ENCODE results near the gene GET4. TPM values are rescaled to one million over a fixed set of nuclear protein-coding genes. Genes with fewer than 3 reads are reported as not detected.
"Not testable (repeated sequence)": the region's sequence is repeated elsewhere in the genome, so short reads cannot be mapped to it uniquely, and the experiment has no call there.

The GET4 gene
- polyA plus RNA-seq, 4 donors: 21.3 to 68.0 (median 32.4) TPM

DNA sequence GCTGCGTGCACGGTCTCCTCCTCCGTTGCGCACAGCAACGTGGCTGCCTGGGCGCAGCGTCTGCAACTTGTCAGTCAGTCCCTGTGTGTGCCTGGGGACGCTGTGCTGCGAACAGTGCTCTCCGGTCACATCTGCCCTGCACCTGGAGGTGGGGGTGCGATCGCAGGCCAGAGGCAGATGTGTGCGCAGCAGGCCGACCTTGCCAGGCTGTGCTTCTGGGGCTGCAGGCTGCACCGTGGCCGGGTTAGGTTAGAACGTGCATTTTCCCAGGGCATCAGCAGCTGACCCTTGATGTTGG is 8.2 kb upstream of the GET4 start:
- DNase-seq (ENCODE audit: low read depth in 4 of 4, low spot score in 3 of 4): no peak

- DNase-seq (ENCODE audit: low read depth in 4 of 4, low spot score in 3 of 4): no peak
These were observed 7.0 kb upstream of the GET4 start for GRCh38 chr7:869348-869747.

DNA sequence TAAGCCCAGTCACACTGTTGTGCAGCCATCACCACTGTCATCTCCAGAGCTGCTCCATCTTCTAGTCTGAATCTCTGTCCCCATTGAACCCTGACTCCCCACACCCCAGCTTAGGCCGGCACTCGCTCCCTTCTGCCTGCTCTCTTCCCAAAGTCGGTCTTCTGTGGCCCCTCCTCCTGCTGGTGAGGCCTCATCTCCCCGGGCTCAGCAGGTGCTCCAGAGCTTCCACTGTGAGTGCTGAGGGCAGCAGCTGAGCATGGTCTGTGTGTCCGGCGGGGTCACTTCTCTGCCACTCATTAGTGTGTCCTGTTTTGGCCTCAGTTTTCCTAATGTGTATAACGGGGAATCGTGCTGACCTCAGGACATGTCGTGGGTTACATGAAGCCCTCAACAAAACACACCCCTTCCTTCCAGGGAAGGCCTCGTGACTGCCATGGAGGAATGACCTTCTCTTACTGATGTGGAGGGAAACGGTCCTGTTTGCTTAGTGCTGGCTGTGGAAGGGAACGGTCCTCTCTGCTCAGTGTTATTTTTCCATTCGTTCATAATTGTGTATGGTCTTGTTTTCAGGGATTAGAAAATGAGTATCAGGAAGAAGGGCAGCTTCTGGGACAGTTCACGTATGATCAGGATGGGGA is 4.3 kb upstream of the GET4 start:
- no peak for DNase-seq (ENCODE audit: low read depth in 4 of 4, low spot score in 3 of 4)

- not testable (repeated sequence) for DNase-seq (ENCODE audit: low read depth in 4 of 4, low spot score in 3 of 4)
These were observed 3.7 kb upstream of the GET4 start for GRCh38 chr7:872685-873084.

- peak; percentile 33 to 51 (median 44) for DNase-seq (ENCODE audit: low read depth in 4 of 4, low spot score in 3 of 4)
These were observed 2.9 kb upstream of the GET4 start for GRCh38 chr7:873367-874002.

GRCh38 chr7:874031-874749 is 2.2 kb upstream of the GET4 start:
- no peak for DNase-seq (ENCODE audit: low read depth in 4 of 4, low spot score in 3 of 4)

DNA sequence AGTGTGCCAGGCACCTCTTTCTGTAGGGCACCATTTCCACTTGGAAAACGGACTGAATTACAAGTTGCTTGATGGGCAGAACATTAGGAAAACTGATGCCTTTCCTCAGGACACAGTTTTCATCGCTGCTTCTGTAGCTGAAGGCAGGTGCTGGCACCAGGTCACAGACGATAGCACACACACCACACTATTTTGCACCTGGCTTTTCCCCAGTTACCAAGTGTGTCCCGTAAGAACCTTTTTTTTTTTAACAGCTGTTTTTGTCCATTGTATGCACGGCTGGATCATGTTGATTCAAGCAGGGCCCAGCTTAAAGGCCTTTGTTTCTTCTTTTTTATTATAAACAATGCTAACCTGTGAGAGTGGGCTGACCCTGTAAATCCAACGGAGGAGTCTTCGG is 1.3 kb upstream of the GET4 start:
- DNase-seq (ENCODE audit: low read depth in 4 of 4, low spot score in 3 of 4): no peak

- no peak for DNase-seq (ENCODE audit: low read depth in 4 of 4, low spot score in 3 of 4)
These were observed 778 bp upstream of the GET4 start for GRCh38 chr7:875476-876076.

- no peak for DNase-seq (ENCODE audit: low read depth in 4 of 4, low spot score in 3 of 4)
These were observed 588 bp downstream of the GET4 start for GRCh38 chr7:876972-877311.

DNA sequence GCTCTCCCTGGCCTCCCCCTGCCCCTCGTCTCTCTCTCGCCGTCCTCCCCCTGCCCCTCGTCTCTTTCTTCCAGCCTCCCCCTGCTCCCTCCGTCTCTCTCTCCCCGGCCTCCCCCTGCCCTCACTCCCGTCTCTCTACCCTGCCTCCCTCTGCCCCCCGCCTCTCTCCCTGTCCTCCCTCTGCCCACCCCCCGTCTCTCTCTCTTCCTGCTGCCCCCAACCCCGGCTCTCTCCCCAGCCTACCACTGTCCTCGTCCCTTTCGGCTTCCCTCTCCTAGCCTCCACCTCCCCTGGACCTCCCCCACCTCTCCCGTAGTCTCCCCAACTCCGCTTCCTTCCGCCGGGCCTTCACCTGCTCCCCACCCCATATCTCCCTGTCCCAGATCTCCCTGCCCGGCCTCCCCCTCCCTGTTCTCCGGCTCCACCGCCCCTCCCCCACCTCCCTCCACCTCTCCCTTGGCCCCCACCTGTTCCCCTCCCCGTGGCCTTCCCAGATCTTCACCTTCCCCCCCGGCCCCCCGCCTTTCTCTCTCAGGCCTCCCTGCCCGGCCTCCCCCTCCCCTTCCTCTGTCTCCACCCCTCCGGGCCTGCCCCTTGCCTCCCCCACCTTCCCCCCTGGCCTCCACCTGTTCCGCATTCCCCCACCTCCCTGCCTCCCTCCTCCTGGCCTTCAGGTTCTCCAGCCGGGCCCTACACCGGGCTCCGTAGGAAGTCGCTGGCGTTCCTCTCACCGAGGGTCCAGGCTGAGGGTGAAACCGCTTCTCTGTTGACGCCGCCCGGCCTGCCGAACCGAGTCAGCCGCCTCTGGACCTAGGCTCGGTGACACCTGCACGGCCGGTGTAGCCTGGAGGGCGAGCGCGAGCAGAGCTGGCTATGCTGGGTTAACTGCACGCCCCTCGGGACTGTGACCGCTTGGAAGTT is 1.2 kb downstream of the GET4 start:
- no peak for DNase-seq (ENCODE audit: low read depth in 4 of 4, low spot score in 3 of 4)

DNA sequence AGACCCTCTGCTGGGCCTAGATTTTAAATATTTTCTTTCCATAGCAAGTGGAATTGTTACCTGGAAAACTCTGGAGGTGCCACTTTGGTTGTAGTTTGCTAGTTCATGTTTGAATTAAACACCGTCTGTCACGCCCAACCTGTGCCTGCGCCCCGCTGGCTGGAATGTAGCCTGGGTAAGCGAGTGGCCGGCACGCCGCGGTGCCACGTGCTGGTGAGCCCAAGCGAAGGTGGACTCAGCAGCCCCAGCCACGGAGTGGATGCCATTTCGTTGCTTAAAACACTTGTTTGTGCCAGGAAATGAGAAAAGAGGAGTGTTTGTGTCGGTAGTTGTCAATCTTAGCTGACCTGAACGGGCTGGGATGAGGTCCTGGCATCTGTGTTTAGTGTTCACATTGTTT is 2.7 kb downstream of the GET4 start:
- no peak for DNase-seq (ENCODE audit: low read depth in 4 of 4, low spot score in 3 of 4)

GRCh38 chr7:879706-880105 is 3.4 kb downstream of the GET4 start:
- no peak for DNase-seq (ENCODE audit: low read depth in 4 of 4, low spot score in 3 of 4)

GRCh38 chr7:880450-880849 is 4.1 kb downstream of the GET4 start:
- DNase-seq (ENCODE audit: low read depth in 4 of 4, low spot score in 3 of 4): no peak

DNA sequence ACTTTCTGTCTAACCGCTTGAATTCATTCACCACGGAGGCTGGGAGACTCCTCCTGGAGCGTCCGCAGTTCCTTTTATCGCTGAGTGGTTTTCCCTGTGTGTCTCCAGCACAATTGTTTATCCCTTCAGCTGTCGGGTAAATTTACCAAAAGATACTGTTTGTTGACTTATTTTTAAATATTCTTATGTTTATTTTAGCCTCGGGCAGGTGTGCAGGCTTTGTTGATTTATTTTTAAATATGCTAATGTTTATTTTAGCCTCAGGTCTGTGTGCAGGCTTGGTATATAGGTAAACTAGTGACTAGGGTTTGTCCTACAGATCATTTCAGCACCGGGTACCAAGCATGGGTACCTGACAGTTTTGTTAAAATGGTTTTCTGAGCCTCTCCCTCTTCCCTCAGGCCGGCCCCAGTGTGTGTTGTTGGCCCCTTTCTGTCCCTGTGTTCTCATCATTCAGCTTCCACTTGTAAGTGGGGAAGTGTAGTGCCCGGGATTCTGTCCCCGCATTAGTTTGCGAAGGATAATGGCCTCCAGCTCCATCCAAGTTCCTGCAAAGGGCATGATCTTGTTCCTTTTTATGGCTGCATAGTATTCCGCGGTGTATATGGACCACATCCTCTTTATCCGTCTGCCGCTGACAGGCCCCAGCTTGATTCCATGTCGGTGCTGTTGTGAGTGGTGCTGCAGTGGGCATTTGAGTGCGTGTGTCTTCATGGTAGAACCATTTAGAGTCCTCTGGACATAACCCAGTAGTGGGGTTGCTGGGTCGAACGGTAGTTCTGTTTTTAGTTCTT is 5.3 kb downstream of the GET4 start:
- no peak for DNase-seq (ENCODE audit: low read depth in 4 of 4, low spot score in 3 of 4)

GRCh38 chr7:882336-883035 is 6.1 kb downstream of the GET4 start:
- no peak for DNase-seq (ENCODE audit: low read depth in 4 of 4, low spot score in 3 of 4)

DNA sequence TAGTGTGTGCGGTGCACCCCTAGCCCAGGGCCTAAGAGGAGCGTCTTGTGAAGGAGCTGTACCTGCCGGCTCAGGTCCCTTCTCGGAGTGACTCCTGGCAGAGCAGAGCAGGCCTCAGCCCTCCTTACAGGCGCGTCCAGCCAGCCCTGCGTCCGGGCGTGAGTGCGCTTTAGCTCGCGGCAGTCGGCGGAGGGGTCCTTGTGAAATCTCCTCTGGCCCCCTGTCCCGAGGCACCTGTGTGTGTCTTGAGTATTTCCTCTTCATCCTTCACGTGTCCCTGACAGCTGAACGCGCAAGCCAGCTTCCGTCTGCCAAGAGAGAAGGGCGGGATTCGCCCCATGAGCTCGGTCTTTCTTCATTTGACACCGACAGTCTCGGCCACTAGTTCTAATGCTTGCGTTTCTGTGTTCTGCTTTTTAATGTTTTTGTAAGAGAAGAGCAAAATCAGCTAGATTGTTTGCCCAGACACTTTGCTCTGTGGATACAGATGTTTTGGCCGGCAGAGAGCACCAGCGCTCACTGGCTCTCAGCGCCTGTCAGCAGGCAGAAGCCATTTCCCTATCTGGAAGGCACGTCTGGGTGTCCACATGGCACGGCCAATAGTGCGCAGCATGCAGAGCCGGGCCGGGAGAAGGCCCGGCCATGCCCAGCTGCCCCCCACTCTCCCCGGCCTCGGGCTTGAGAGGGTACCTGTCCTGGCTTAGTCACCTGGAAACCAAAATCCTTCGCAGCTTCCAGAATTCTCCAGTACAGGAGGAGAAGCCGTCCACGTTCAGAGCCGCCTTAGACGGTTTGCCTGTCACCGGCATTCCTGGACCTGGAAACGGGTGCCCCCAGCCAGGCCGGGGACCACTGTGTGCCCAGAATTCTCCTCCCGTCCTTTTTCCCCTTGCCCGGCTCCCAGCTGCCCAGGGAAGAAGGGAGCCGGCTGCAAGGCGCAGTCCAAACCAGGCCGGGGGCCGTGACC is 7.0 kb downstream of the GET4 start:
- DNase-seq (ENCODE audit: low read depth in 4 of 4, low spot score in 3 of 4): no peak

DNA sequence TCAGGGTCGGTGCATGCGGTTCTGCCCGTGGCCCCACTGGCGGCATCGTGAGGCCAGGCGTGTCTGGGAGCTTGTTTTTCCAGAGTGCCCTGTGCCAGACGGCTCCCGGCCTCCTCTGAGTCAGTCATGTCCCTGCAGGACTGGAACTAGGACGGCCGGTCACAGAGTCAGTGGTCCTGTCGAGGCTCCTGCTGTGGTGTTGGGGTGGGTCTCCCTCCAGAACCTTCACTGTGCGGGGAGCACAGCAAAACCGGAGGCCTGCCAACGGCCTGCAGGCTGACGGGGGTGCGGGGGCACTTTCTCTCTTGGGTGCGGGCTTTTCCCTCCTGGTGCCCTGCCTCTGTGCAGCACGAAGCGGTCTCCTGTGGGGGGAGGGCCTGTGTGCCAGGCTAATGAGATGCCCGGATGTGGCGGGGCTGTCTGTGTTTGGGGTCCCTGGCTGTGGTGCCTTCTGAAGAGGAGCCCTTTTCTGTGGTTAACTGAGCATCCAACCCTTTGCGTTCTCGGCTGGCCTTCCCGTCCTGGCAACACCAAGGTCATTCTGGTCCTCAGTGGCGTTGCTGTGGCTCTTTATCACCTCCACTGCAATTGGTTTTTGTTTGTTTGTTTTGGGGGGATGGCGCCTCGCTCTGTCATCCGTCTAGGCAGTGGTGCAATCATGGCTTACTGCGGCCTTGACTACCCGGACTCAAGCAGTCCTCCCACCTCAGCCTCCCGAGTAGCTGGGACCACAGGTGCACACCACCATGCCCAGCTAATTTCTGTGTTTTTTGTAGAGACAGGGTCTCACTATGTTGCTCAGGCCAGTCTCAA is 8.0 kb downstream of the GET4 start:
- no peak for DNase-seq (ENCODE audit: low read depth in 4 of 4, low spot score in 3 of 4)
